ENCODE measurements around the gene BCL7B. TPM values are rescaled to one million over a fixed set of nuclear protein-coding genes. Genes with fewer than 3 reads are reported as not detected.

Gene BCL7B
- total and polyA plus RNA-seq, 10 of the 15 experiments (the other 5 are each of a cell fraction or from before 2014, with no cell fraction given) = 10.9 to 61.8 (median 50.2) TPM

GRCh38 chr7:73560109-73560835, 2.8 kb upstream of the BCL7B start (continued):
- no peak for TF ChIP-seq ASH2L (IDR thresholded peaks at IDR 0.05; ENCODE audit: borderline replicate concordance, low read depth)
- TF ChIP-seq FOXM1 (IDR thresholded peaks at IDR 0.05; ENCODE audit: low read depth, low read length) = no peak
- no peak; the same call in 1 of the 2 replicates for TF ChIP-seq NFIC (IDR thresholded peaks at IDR 0.05; ENCODE audit: low read depth, low read length)
- peak in 1 of 2 experiments; percentile 47; a peak in 3 of 4 replicates for TF ChIP-seq IKZF2 (IDR thresholded peaks at IDR 0.05)
- peak; percentile 61 for TF ChIP-seq ATF7 (IDR thresholded peaks at IDR 0.05; ENCODE audit: low read depth)
- no peak for TF ChIP-seq CBX3 (IDR thresholded peaks at IDR 0.05; ENCODE audit: borderline replicate concordance, low read depth)
- TF ChIP-seq NR2C2 (IDR thresholded peaks at IDR 0.05; ENCODE audit: borderline replicate concordance, control insufficient read depth, insufficient read length, low read depth) = no peak
- TF ChIP-seq, protein P1, sequence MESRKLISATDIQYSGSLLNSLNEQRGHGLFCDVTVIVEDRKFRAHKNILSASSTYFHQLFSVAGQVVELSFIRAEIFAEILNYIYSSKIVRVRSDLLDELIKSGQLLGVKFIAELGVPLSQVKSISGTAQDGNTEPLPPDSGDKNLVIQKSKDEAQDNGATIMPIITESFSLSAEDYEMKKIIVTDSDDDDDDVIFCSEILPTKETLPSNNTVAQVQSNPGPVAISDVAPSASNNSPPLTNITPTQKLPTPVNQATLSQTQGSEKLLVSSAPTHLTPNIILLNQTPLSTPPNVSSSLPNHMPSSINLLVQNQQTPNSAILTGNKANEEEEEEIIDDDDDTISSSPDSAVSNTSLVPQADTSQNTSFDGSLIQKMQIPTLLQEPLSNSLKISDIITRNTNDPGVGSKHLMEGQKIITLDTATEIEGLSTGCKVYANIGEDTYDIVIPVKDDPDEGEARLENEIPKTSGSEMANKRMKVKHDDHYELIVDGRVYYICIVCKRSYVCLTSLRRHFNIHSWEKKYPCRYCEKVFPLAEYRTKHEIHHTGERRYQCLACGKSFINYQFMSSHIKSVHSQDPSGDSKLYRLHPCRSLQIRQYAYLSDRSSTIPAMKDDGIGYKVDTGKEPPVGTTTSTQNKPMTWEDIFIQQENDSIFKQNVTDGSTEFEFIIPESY (IDR thresholded peaks at IDR 0.05) = no peak
- peak; percentile 53; the same call in 1 of the 2 replicates for TF ChIP-seq BCL11A (IDR thresholded peaks at IDR 0.05; ENCODE audit: low read depth, low read length)
- TF ChIP-seq MEF2B (IDR thresholded peaks at IDR 0.05; ENCODE audit: partially characterized antibody, poor library complexity, severe bottlenecking) = peak; percentile 66

DNA sequence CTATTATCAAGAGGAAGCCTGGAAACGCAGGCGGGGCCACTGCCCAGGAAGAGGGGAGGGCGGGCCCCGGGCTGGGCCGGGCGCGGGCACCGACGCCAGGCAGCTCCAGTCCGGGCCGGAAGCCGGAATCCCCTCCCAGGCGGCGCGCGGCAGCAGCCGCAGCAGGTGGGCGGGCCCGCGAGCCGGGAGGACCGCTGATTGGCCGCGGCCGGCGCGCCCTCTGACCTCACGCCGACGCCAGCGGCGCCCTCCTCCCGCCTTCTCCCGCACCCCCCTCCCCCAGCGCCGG, 438 bp downstream of the BCL7B start:
- CTCF ChIA-PET = interaction anchor here (1.5 to 1.8 kb wide), 2 partner anchors 31 to 35 kb away, joined by 4 to 8 read pairs; partner anchors contain the start of gene BAZ1B
- peaks cover 36% of the 10 kb centered on the region for H3K79me2 ChIP-seq (ENCODE audit: control insufficient read depth, insufficient read depth, low read length)
- ATAC-seq = peak; percentile 98
- intact Hi-C loops (cut with micrococcal nuclease; ENCODE audit: unreplicated experiment) = loop anchor here (1.0 to 2.0 kb wide), 2 partner anchors 22 to 35 kb away; partner anchors contain the start of genes BAZ1B and TBL2
- H3K9ac ChIP-seq (ENCODE audit: control insufficient read depth, insufficient read depth, low read length) = peak overlapping the region; percentile 91
- H3K27ac ChIP-seq (ENCODE audit: control insufficient read depth, insufficient read depth) = peak overlapping the region; percentile 97
- H3K36me3 ChIP-seq (ENCODE audit: control insufficient read depth in 2 of 2, insufficient read depth in 2 of 2, low read length in 1 of 2) = no peaks in the 10 kb centered on the region
- in situ Hi-C loops (cut with MboI) = no loop called here
- POLR2A ChIA-PET = interaction anchor here (0.6 to 3.7 kb wide), 5 partner anchors 10 to 39 kb away, joined by 3 to 41 read pairs (median 3); partner anchors contain the start of genes BAZ1B and TBL2
- H3K4me1 ChIP-seq (ENCODE audit: control insufficient read depth, insufficient read depth, low read length) = peaks cover 18% of the 10 kb centered on the region
- peak; percentile 47 for DNase-seq (ENCODE audit: low read depth, low spot score)
- SMC1A ChIA-PET (ENCODE audit: uncharacterized antibody, unreplicated experiment) = interaction anchor here (1.1 to 1.5 kb wide), 3 partner anchors 9 to 36 kb away, joined by 3 to 5 read pairs (median 4); no protein-coding TSS in a partner anchor
- no peaks in the 10 kb centered on the region for H3K9me3 ChIP-seq (replicated peaks; ENCODE audit: control insufficient read depth, insufficient read depth, low read length)
- peak; percentile 38 for FAIRE-seq
- 0% methylated on average over 4 of the region's 36 CpGs for WGBS (ENCODE audit: insufficient coverage, insufficient replicate concordance, low lambda C conversion rate, missing lambda C conversion rate)
- H4K20me1 ChIP-seq (ENCODE audit: control insufficient read depth, insufficient read depth) = no peaks in the 10 kb centered on the region
- peak overlapping the region; percentile 72 for H3K4me2 ChIP-seq (ENCODE audit: control insufficient read depth, insufficient read depth)
- RAD21 ChIA-PET (ENCODE audit: unreplicated experiment) = interaction anchor here (0.6 to 4.1 kb wide), 5 partner anchors 21 to 60 kb away, joined by 3 to 21 read pairs (median 4); partner anchors contain the start of genes BAZ1B and TBL2
- BruUV-seq (replicated peaks) = no TSS peak
- H3K4me3 ChIP-seq = peak overlapping the region; percentile 98
- no peaks in the 10 kb centered on the region for H3K27me3 ChIP-seq (replicated peaks in 1 of 2; ENCODE audit: control insufficient read depth in 2 of 2, insufficient read depth in 2 of 2, low read length in 1 of 2)
- peak overlapping the region; percentile 70; the same call in 1 of the 2 replicates for H2AFZ ChIP-seq (ENCODE audit: control insufficient read depth, low read depth, low read length)
- TF ChIP-seq POLR2AphosphoS5 (IDR thresholded peaks at IDR 0.05; ENCODE audit: low read length) = no peak
- no peak for TF ChIP-seq NFIC (IDR thresholded peaks at IDR 0.05; ENCODE audit: low read depth, low read length)
- peak; percentile 49; the same call in 1 of the 2 replicates for TF ChIP-seq RUNX3 (IDR thresholded peaks at IDR 0.05; ENCODE audit: low read length)
- no peak for TF ChIP-seq SUPT20H (IDR thresholded peaks at IDR 0.05; ENCODE audit: borderline replicate concordance, control insufficient read depth, low read depth, low read length)
- no peak for TF ChIP-seq EED (IDR thresholded peaks at IDR 0.05; ENCODE audit: low read depth)
- TF ChIP-seq SIX5 (IDR thresholded peaks at IDR 0.05; ENCODE audit: low read depth, low read length, severe bottlenecking) = no peak
- no peak for TF ChIP-seq KDM1A (IDR thresholded peaks at IDR 0.05; ENCODE audit: borderline replicate concordance)
- TF ChIP-seq YBX1 (IDR thresholded peaks at IDR 0.05) = no peak
- TF ChIP-seq FOXK2 (IDR thresholded peaks at IDR 0.05) = no peak
- TF ChIP-seq TBL1XR1 (IDR thresholded peaks at IDR 0.05; ENCODE audit: low read depth, low read length) = no peak
- no peak for TF ChIP-seq DPF2 (IDR thresholded peaks at IDR 0.05)
- no peak for TF ChIP-seq POLR2AphosphoS2 (IDR thresholded peaks at IDR 0.05; ENCODE audit: low read depth, low read length)
- peak; percentile 73 for TF ChIP-seq SP1 (IDR thresholded peaks at IDR 0.05; ENCODE audit: low read depth, low read length)
- no peak for TF ChIP-seq ATF7 (IDR thresholded peaks at IDR 0.05; ENCODE audit: low read depth)
